K562 (cell line): ENCODE data around the gene UFSP1. TPM values are rescaled to one million over a fixed set of nuclear protein-coding genes. Genes with fewer than 3 reads are reported as not detected.

Experiments used
- FOSL1 ChIP-seq: fragments of 200-800 bp; sonication (Bioruptor generic); conservative IDR thresholded peaks from 2 replicates; pipeline ENCODE4 v1.6.1; 2016; ENCODE audit warnings: missing genetic modification characterization, missing compliant biosample characterization
- NCOR1 ChIP-seq: fragments of 450-650 bp; IDR thresholded peaks from 2 replicates; pipeline ENCODE4 v1.6.1; 2016; ENCODE audit warnings: mild to moderate bottlenecking, moderate library complexity
- PRDM10 ChIP-seq: fragments of 450-650 bp; IDR thresholded peaks from 2 replicates; pipeline ENCODE4 v1.6.1; 2018; ENCODE audit not compliant: partially characterized antibody
- SMAD2 ChIP-seq: fragments of 150-350 bp; IDR thresholded peaks from 2 replicates; pipeline ENCODE4 v1.6.1; 2014; ENCODE audit warnings: low read depth, mild to moderate bottlenecking, low read length
- ZNF184 ChIP-seq: sonication (generic); formaldehyde crosslinking; IDR thresholded peaks from 2 replicates; pipeline ENCODE4 v1.5.0; 2020; ENCODE audit warnings: missing genetic modification reagents
- ZNF316 ChIP-seq: fragments of 450-650 bp; IDR thresholded peaks from 2 replicates; pipeline ENCODE4 v1.6.1; 2016
- ZNF431 ChIP-seq: sonication (generic); formaldehyde crosslinking; IDR thresholded peaks from 2 replicates; pipeline ENCODE4 v1.8.0; 2022; ENCODE audit warnings: mild to moderate bottlenecking, missing genetic modification reagents
- ZNF589 ChIP-seq: fragments of 200-800 bp; sonication (Bioruptor generic); IDR thresholded peaks from 2 replicates; pipeline ENCODE4 v1.6.1; 2016; ENCODE audit warnings: low read depth, missing genetic modification characterization, missing compliant biosample characterization
- ZZZ3 ChIP-seq: fragments of 450-650 bp; IDR thresholded peaks from 2 replicates; pipeline ENCODE4 v1.6.1; 2016; ENCODE audit warnings: antibody characterized with exemption, mild to moderate bottlenecking, moderate library complexity
- polyA plus RNA-seq, 8 experiments: library from polyadenylated mRNA; depleted of rRNA in 4 of 8; stranded (reverse) in 5 of 8; unstranded in 3 of 8; fragments of >200 nt; fragmentation: Nextera tagmentation in 2 of 8; fragmentation: Illumina TruSeq in 1 of 8; extraction: Ambion mirVana in 2 of 8; extraction: Trizol in 1 of 8; gene quantifications; 2 replicates each; pipeline versions ENCODE4 v1.2.1 to v1.2.3, GENCODE V29; 2011 to 2014; ENCODE audit warnings: inconsistent platforms in 1 of 8, missing spikeins in 1 of 8
- total RNA-seq, 7 experiments: library from RNA; depleted of rRNA in 6 of 7; stranded (reverse); fragments of >200 nt in 6 of 7; fragmentation: Illumina TruSeq in 2 of 7; extraction: Trizol in 2 of 7; gene quantifications; 2 replicates each; pipeline versions ENCODE4 v1.2.1 to v1.2.3, GENCODE V29; 2011 to 2021; ENCODE audit warnings: low replicate concordance in 1 of 7
- TF ChIP-seq, protein P1 (sequence below): fragments of 450-650 bp; formaldehyde crosslinking; IDR thresholded peaks from 2 replicates; pipeline ENCODE4 v1.4.0; 2022; ENCODE audit warnings: missing genetic modification characterization

Gene UFSP1
- total and polyA plus RNA-seq, 9 of the 15 experiments (the other 6 are each of a cell fraction or from before 2014, with no cell fraction given) = 0.50 to 18.8 (median 2.1) TPM

DNA sequence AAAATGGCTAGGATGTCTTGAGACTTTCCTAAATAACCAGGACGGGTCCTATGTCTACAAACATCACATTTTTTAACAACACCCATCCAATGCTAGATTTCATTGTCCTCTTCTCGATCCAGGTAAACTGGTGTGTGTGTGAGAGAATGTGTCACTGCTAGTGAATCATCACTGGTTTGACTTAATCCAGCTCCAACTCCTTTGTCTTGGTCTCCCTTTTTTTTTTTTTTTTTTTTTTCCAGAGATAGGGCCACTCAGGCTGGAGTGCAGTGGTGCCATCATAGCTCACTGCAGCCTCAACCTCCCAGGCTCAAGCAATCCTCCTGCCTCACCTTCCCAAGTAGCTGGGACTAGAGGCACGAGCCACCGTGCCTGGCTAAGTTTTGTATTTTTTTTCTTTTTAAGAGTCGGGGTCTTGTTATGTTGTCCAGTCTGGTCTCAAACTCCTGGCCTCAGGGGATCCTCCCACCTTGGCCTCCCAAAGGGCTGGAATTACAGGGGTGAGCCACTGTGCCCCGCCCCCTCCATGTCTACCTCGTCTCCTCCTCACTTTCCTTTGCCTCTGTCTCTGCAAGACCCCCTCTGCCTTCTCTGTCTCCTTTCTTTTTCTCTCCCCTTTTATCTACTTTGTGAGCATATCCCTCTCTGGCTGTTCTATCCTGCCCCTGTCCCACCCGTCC is 2.2 kb upstream of the UFSP1 start (continued):
- TF ChIP-seq PRDM10 (peak; percentile 63), FOSL1 (tag) (peak; percentile 27; the same call in 1 of the 2 replicates), ZNF589 (CRISPR knock-in tag) (no peak), ZNF316 (no peak), SMAD2 (no peak), ZNF184 (no peak), ZZZ3 (no peak), NCOR1 (no peak), ZNF431 (CRISPR knock-in tag) (no peak)
- TF ChIP-seq, protein P1, sequence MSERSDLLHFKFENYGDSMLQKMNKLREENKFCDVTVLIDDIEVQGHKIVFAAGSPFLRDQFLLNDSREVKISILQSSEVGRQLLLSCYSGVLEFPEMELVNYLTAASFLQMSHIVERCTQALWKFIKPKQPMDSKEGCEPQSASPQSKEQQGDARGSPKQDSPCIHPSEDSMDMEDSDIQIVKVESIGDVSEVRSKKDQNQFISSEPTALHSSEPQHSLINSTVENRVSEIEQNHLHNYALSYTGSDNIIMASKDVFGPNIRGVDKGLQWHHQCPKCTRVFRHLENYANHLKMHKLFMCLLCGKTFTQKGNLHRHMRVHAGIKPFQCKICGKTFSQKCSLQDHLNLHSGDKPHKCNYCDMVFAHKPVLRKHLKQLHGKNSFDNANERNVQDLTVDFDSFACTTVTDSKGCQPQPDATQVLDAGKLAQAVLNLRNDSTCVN (CRISPR knock-in tag) = no peak
